Measurements from ENCODE around the gene SLC5A10.

DNA sequence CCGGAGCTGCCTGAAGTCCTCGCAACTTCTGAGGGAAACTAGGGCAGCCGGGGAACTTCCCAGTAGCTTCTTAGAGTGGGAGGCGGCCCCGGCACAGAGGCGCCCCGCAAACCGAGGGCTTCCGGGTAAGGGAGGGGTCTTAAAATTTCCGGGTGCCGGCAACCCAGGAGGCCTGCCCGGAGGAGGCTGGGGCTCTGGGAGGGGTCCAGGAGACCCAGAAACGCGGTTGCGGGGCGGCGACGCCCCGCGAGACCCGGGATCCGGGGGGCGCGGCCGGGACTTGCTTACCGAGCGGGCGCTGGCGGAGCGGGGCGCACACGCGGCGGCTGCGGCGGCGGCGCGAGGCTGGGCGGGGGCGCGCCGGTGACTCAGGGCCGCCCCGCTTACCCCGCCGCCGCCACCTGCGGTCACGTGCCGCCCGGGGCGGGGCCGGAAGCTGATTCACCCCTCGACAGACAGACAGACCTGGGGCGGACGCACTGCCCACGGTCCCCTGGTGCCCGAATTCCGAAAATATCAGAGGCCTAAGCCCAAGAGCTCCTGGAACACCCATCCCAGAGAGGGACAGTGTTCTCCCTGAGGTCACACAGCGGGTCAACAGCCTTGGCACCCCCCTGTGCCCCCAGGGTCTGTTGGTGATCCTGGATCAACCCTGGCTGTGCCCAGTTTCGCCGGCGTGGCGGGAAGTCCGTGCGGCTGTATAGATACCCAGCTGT is 52.6 kb downstream of the SLC5A10 start, which contains the start of gene FAM83G:
- TF ChIP-seq POLR2A (IDR thresholded peaks at IDR 0.05) = no peak
- TF ChIP-seq, protein P1, sequence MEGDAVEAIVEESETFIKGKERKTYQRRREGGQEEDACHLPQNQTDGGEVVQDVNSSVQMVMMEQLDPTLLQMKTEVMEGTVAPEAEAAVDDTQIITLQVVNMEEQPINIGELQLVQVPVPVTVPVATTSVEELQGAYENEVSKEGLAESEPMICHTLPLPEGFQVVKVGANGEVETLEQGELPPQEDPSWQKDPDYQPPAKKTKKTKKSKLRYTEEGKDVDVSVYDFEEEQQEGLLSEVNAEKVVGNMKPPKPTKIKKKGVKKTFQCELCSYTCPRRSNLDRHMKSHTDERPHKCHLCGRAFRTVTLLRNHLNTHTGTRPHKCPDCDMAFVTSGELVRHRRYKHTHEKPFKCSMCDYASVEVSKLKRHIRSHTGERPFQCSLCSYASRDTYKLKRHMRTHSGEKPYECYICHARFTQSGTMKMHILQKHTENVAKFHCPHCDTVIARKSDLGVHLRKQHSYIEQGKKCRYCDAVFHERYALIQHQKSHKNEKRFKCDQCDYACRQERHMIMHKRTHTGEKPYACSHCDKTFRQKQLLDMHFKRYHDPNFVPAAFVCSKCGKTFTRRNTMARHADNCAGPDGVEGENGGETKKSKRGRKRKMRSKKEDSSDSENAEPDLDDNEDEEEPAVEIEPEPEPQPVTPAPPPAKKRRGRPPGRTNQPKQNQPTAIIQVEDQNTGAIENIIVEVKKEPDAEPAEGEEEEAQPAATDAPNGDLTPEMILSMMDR (IDR thresholded peaks at IDR 0.05) = no peak
- TF ChIP-seq POLR2AphosphoS5 (IDR thresholded peaks at IDR 0.05) = peak; percentile 63
- no peak for TF ChIP-seq EP300 (IDR thresholded peaks at IDR 0.05)

All from gastroesophageal sphincter (tissue), 3 donors.